ENCODE results near the gene BTNL3.
A peak's percentile ranks its signal among the peaks of the same experiment; 100 is the strongest.

Gene BTNL3

GRCh38 chr5:181047921-181048320, 59.3 kb downstream of the BTNL3 start:
- TF ChIP-seq CTCF (IDR thresholded peaks at IDR 0.05): no peak
- no peak overlapping the region for H3K27ac ChIP-seq
- no peak for DNase-seq (ENCODE audit: low spot score)
- H3K4me3 ChIP-seq: no peak overlapping the region

GRCh38 chr5:181050016-181050415, 61.4 kb downstream of the BTNL3 start:
- no peak for TF ChIP-seq CTCF (IDR thresholded peaks at IDR 0.05)
- Histone ChIP-seq H3K27ac (no peak overlapping the region), H3K4me3 (no peak overlapping the region)
- DNase-seq (ENCODE audit: low spot score): no peak

GRCh38 chr5:181051841-181052671, 63.4 kb downstream of the BTNL3 start:
- H3K4me3 ChIP-seq: peak overlapping the region; percentile 75
- no peak overlapping the region for H3K27ac ChIP-seq

GRCh38 chr5:181052672-181053487, 64.2 kb downstream of the BTNL3 start:
- no peak for DNase-seq (ENCODE audit: low spot score)
- no peak overlapping the region for H3K27ac ChIP-seq
- H3K4me3 ChIP-seq: peak overlapping the region; percentile 75
- no peak for TF ChIP-seq CTCF (IDR thresholded peaks at IDR 0.05)

More at GRCh38 chr5:181051841-181052671, 63.4 kb downstream of the BTNL3 start:
- DNase-seq (ENCODE audit: low spot score): no peak
- no peak for TF ChIP-seq CTCF (IDR thresholded peaks at IDR 0.05)

GRCh38 chr5:181053488-181054121, 65.0 kb downstream of the BTNL3 start:
- no peak overlapping the region for H3K27ac ChIP-seq
- no peak for DNase-seq (ENCODE audit: low spot score)
- TF ChIP-seq CTCF (IDR thresholded peaks at IDR 0.05): no peak
- peak overlapping the region; percentile 75 for H3K4me3 ChIP-seq

- peak overlapping the region; percentile 75 for H3K4me3 ChIP-seq
Observed at GRCh38 chr5:181054138-181054537, 65.5 kb downstream of the BTNL3 start.

More at GRCh38 chr5:181054138-181054537, 65.5 kb downstream of the BTNL3 start:
- no peak for DNase-seq (ENCODE audit: low spot score)
- no peak overlapping the region for H3K27ac ChIP-seq
- TF ChIP-seq CTCF (IDR thresholded peaks at IDR 0.05): no peak
